ENCODE measurements around the gene FERMT2.

DNA sequence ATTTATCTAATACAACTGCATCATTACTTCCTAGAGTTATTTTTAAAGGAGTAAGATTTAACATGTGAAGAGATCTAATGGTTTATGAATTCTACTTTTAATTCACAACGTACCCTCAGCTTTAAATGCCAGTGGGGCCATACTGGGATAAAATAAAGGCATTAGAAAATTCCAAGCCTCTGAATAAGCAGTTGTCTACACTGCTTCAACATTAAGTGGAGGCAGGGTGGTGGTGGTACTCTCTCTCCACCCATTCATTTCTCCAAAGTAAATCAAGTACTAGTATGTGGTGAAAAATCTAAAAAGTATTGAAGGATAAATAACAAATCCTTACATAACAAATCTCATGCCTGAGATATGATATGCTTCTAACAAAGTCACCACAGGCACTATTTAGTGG is 52.4 kb downstream of the FERMT2 start:
- TF ChIP-seq, protein P1, sequence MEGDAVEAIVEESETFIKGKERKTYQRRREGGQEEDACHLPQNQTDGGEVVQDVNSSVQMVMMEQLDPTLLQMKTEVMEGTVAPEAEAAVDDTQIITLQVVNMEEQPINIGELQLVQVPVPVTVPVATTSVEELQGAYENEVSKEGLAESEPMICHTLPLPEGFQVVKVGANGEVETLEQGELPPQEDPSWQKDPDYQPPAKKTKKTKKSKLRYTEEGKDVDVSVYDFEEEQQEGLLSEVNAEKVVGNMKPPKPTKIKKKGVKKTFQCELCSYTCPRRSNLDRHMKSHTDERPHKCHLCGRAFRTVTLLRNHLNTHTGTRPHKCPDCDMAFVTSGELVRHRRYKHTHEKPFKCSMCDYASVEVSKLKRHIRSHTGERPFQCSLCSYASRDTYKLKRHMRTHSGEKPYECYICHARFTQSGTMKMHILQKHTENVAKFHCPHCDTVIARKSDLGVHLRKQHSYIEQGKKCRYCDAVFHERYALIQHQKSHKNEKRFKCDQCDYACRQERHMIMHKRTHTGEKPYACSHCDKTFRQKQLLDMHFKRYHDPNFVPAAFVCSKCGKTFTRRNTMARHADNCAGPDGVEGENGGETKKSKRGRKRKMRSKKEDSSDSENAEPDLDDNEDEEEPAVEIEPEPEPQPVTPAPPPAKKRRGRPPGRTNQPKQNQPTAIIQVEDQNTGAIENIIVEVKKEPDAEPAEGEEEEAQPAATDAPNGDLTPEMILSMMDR (IDR thresholded peaks at IDR 0.05) = no peak
- TF ChIP-seq POLR2AphosphoS5 (IDR thresholded peaks at IDR 0.05) (no peak), POLR2A (IDR thresholded peaks at IDR 0.05) (no peak)
